Esophagus (tissue), 2 donors: ENCODE data around the gene PROSER3. TPM values are rescaled to one million over a fixed set of nuclear protein-coding genes. Genes with fewer than 3 reads are reported as not detected.

Experiments used
- H3K27ac ChIP-seq, 2 donors: one replicate each; pipeline ENCODE4 v1.5.1; 2013; ENCODE audit warnings: low read depth in 2 of 2, mild to moderate bottlenecking in 2 of 2, inconsistent platforms in 1 of 2, low read length in 1 of 2, moderate library complexity in 1 of 2
- H3K27me3 ChIP-seq, 2 donors: one replicate each; pipeline ENCODE4 v1.6.1; 2013; ENCODE audit warnings: low read length in 2 of 2, control low read depth in 1 of 2, mild to moderate bottlenecking in 1 of 2; ENCODE audit not compliant: insufficient read depth in 2 of 2, control insufficient read depth in 1 of 2
- H3K36me3 ChIP-seq, 2 donors: one replicate each; pipeline ENCODE4 v1.6.1; 2013; ENCODE audit warnings: low read length in 1 of 2; ENCODE audit not compliant: control insufficient read depth in 2 of 2, insufficient read depth in 2 of 2
- H3K4me1 ChIP-seq, 2 donors: one replicate each; pipeline ENCODE4 v1.6.1; 2013; ENCODE audit warnings: low read length in 1 of 2; ENCODE audit not compliant: control insufficient read depth in 2 of 2, insufficient read depth in 2 of 2
- H3K4me3 ChIP-seq, 2 donors: one replicate each; pipeline ENCODE4 v1.5.1; 2013; ENCODE audit warnings: low read length in 2 of 2, mild to moderate bottlenecking in 2 of 2, low read depth in 1 of 2, moderate library complexity in 1 of 2
- H3K9me3 ChIP-seq, 2 donors: one replicate each; pipeline ENCODE4 v1.6.1; 2013; ENCODE audit warnings: mild to moderate bottlenecking in 2 of 2, low read depth in 1 of 2, low read length in 1 of 2, moderate library complexity in 1 of 2; ENCODE audit not compliant: control insufficient read depth in 2 of 2, insufficient read depth in 1 of 2
- WGBS, 2 donors: extraction: QIAGEN DNeasy Blood & Tissue Kit; methylation state at CpG; one replicate each; pipeline ENCODE4 v1.1.7; 2013; 5-methylcytosine and 5-hydroxymethylcytosine counted together
- polyA plus RNA-seq, 2 donors: library from polyadenylated mRNA; stranded (reverse); fragments of 200-250 nt; gene quantifications; one replicate each; pipeline ENCODE4 v1.2.3, GENCODE V29; 2013
- donor health status: healthy with polysubstance abuse.
- donor health status: Bipolar disorder and iron deficiency.

Gene PROSER3
- polyA plus RNA-seq, 2 donors = 5.5 to 13.8 TPM

DNA sequence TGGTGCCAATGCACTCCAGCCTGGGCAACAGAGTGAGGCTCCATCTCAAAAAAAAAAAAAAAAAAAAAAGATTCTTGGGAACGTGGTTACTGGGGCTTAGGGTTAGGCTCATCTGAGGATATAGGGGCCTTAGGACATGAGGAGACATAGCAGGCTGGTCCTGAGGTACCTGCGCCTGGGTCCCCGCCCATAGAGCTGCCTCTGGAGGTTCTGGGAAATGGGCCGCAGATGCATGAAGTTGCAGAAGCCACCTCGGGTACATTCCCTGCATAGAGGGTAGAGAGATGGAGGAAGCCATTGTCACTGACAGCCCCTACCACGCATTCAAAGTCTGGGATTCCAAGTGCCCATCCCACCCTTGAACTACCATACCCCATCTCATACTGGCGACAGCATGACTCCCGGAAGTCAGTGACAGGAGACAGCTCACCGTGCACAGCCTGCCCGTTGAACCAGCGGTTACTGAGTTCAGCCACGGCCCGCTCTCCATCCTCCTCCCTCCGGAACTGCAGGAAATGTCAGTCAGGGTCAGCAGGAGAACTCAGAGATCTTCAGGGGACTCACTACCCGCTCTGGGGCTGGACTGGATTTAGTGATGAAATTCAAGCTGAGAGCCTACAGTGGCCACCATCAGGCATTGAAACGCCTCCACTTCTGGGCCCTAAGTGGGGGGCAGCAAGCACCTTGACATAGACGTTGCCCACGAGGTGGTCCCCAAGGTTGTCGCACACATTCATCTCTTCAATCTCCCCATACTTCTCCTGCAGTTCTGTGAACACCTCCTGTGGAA, 14.1 kb upstream of the PROSER3 start:
- 86 to 88% methylated on average over 19 of the region's 19 CpGs for WGBS, 2 donors
- peak overlapping the region in 1 of 2 donors; percentile 61 for H3K4me3 ChIP-seq
- H3K36me3 ChIP-seq = peaks cover 0 to 3% of the 10 kb centered on the region in 2 donors
- no peaks in the 10 kb centered on the region for H3K9me3 ChIP-seq
- H3K27me3 ChIP-seq = no peaks in the 10 kb centered on the region
- peak overlapping the region in 1 of 2 donors; percentile 100 for H3K27ac ChIP-seq
- H3K4me1 ChIP-seq = peaks cover 3 to 4% of the 10 kb centered on the region in 2 donors

GRCh38 chr19:35744430-35745327, 13.3 kb upstream of the PROSER3 start:
- H3K4me1 ChIP-seq = peaks cover 3 to 7% of the 10 kb centered on the region in 2 donors

GRCh38 chr19:35745328-35746086, 12.5 kb upstream of the PROSER3 start, which contains the start of the genes PSENEN and U2AF1L4:
Gene PSENEN, plus strand, starts transcription at chr19:35745651. Its CDS starts 280 bp downstream, at chr19:35745931.
Gene U2AF1L4, minus strand, starts transcription at chr19:35745418. Its CDS starts 27 bp downstream, at chr19:35745391.
- H3K27ac ChIP-seq = peak within 1 kb of the TSS; percentile 100
- H3K4me1 ChIP-seq = peaks cover 3 to 4% of the 10 kb centered on the region in 2 donors
- H3K36me3 ChIP-seq = peaks cover 0 to 3% of the 10 kb centered on the region in 2 donors
- H3K9me3 ChIP-seq = no peaks in the 10 kb centered on the region
- WGBS, 2 donors = 0 to 1% methylated on average over 40 of the region's 40 CpGs
- H3K4me3 ChIP-seq = peak within 1 kb of the TSS; percentile 61 to 96
- no peaks in the 10 kb centered on the region for H3K27me3 ChIP-seq

More at GRCh38 chr19:35744430-35745327, 13.3 kb upstream of the PROSER3 start:
- 7 to 8% methylated on average over 36 to 41 of the region's 41 CpGs for WGBS, 2 donors
- no peaks in the 10 kb centered on the region for H3K9me3 ChIP-seq
- peak overlapping the region; percentile 61 to 96 for H3K4me3 ChIP-seq
- peak overlapping the region; percentile 100 for H3K27ac ChIP-seq
- H3K27me3 ChIP-seq = no peaks in the 10 kb centered on the region
- H3K36me3 ChIP-seq = peaks cover 0 to 3% of the 10 kb centered on the region in 2 donors

GRCh38 chr19:35746087-35746462, 11.9 kb upstream of the PROSER3 start:
- WGBS, 2 donors = 0 to 9% methylated on average over 4 of the region's 4 CpGs
- peak overlapping the region; percentile 75 to 85 for H3K27ac ChIP-seq
- H3K27me3 ChIP-seq = no peaks in the 10 kb centered on the region
- H3K4me3 ChIP-seq = peak overlapping the region; percentile 60 to 96
- no peaks in the 10 kb centered on the region for H3K9me3 ChIP-seq
- H3K4me1 ChIP-seq = peaks cover 3 to 4% of the 10 kb centered on the region in 2 donors
- H3K36me3 ChIP-seq = peaks cover 0 to 3% of the 10 kb centered on the region in 2 donors

DNA sequence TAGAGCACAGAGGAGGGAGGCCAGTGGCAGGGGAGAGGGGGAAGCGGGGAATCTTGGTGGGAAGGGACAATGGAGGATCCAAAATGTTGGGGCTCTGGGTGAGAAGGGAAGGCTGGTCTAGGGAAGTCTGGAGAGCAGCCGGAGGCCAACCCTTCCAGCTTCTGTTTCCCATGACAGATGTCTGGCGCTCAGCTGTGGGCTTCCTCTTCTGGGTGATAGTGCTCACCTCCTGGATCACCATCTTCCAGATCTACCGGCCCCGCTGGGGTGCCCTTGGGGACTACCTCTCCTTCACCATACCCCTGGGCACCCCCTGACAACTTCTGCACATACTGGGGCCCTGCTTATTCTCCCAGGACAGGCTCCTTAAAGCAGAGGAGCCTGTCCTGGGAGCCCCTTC, 11.4 kb upstream of the PROSER3 start:
- peaks cover 3 to 4% of the 10 kb centered on the region in 2 donors for H3K4me1 ChIP-seq

DNA sequence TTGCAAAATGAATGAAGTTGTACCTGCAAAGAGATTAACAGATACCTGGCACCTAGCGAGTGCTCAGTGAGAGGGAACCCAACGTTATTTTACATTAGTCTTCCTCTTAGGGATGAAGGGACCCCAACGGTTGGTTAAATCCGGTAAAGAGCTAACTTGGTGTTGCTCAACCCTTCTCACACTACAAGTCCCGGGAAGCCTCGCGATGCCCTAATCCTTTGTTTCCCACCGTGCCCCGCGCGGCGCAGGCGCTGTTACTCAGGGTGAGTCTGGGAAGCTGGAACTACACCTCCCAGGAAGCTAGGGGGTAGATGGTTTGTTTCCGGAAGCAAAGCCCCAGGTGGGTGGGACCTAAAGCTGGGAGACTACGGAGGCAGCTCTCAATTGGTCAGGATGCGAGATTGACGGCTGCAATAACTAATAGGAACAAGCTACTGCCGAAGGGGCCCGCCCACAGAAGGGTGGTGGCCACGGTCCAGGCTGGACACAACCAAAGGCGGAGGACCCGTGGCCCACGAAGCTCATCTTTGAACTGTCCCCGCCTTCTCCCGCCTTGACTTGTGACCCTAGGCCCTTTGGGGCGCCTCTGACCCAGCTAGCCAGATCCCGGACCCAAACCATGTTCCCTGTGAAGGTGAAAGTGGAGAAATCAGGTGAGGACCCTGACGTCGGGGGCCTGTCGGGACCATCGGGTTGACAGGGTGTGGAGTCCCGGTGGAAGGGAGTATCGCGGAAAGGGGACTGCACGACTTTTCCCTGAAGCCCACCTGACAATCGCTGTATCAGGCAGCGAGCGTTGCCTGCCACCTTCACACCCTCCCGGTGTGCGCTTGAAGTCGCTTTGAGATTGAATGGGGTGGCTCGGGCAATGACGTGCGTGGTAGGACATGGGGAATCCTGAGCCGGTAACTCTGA, 9.6 kb upstream of the PROSER3 start, which contains the start of gene LIN37:
TSS of gene LIN37 (plus strand) at position 471 of the 915 bp plus-strand sequence. CDS start at position 620, 149 bp downstream.
- peaks cover 3 to 4% of the 10 kb centered on the region in 2 donors for H3K4me1 ChIP-seq
- no peaks in the 10 kb centered on the region for H3K27me3 ChIP-seq
- WGBS, 2 donors = 1% methylated on average over 45 of the region's 45 CpGs
- peak within 1 kb of the TSS; percentile 65 to 78 for H3K4me3 ChIP-seq
- H3K27ac ChIP-seq = peak within 1 kb of the TSS; percentile 66 to 81
- no peaks in the 10 kb centered on the region for H3K9me3 ChIP-seq
- H3K36me3 ChIP-seq = peaks cover 3 to 16% of the 10 kb centered on the region in 2 donors

More for the DNA sequence above, 11.4 kb upstream of the PROSER3 start:
- Histone ChIP-seq H3K4me3 (peak overlapping the region in 1 of 2 donors; percentile 96), H3K27me3 (no peaks in the 10 kb centered on the region), H3K36me3 (peaks cover 0 to 3% of the 10 kb centered on the region in 2 donors), H3K27ac (peak overlapping the region in 1 of 2 donors; percentile 56), H3K9me3 (no peaks in the 10 kb centered on the region)
- WGBS, 2 donors = 87% methylated on average over 5 of the region's 5 CpGs

DNA sequence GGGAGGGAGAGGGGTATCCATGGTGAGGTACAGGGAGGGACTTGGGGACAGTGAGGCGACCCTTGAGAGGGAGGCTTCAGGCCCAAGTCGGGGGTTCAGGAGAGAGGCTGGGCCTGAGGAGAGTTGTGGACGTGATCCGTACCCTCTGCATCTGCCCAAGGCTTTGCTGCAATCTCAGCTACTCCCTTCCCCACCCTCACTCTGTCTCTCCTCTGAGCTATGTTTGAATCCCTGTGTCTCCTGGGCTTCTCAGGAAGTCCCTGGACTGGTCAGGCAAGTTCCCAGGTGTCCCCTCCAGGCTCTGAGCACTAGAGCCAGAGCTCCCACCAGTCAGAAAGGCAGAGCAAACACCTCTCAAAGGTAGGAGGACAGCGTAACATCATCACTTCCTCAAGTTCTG, 7.8 kb upstream of the PROSER3 start:
- no peaks in the 10 kb centered on the region for H3K9me3 ChIP-seq
- H3K4me3 ChIP-seq = no peak overlapping the region
- H3K36me3 ChIP-seq = peaks cover 4 to 24% of the 10 kb centered on the region in 2 donors
- H3K27ac ChIP-seq = no peak overlapping the region
- H3K4me1 ChIP-seq = peaks cover 3 to 6% of the 10 kb centered on the region in 2 donors
- no peaks in the 10 kb centered on the region for H3K27me3 ChIP-seq
- 87 to 92% methylated on average over 5 of the region's 5 CpGs for WGBS, 2 donors
